CD4-positive, alpha-beta memory T cell (primary cell): ENCODE results near the gene GUCY2C. TPM values are rescaled to one million over a fixed set of nuclear protein-coding genes. Genes with fewer than 3 reads are reported as not detected.

Experiments
- CTCF ChIA-PET: fragments of 350-600 bp; sonication (Branson Sonifier 250); formaldehyde crosslinking; loops from one replicate; lab custom pipeline; 2021; ENCODE audit warnings: inconsistent platforms; ENCODE audit not compliant: partially characterized antibody; lab: Charles Lee
- POLR2A ChIA-PET: fragments of 350-600 bp; sonication (Branson Sonifier 250); formaldehyde crosslinking; loops from one replicate; lab custom pipeline; 2021; ENCODE audit not compliant: partially characterized antibody; lab: Charles Lee
- DNase-seq, 5 donors: peaks; one replicate each; pipeline versions ENCODE4 v3.0.0 to v3.0.0-alpha.2; 2020 to 2022; ENCODE audit warnings: mixed read lengths in 1 of 5
- H3K27ac ChIP-seq: one replicate; pipeline ENCODE4 v1.7.0; 2013; ENCODE audit warnings: low read depth, low read length
- H3K27me3 ChIP-seq: 2 replicates; pipeline ENCODE4 v1.7.0; 2013; ENCODE audit warnings: mild to moderate bottlenecking, low read length, moderate library complexity; ENCODE audit not compliant: insufficient read depth
- H3K36me3 ChIP-seq: 2 replicates; pipeline ENCODE4 v1.7.0; 2013; ENCODE audit warnings: mild to moderate bottlenecking, low read length, moderate library complexity; ENCODE audit not compliant: insufficient read depth
- H3K4me1 ChIP-seq: 2 replicates; pipeline ENCODE4 v1.7.0; 2013; ENCODE audit warnings: mild to moderate bottlenecking, low read length, moderate library complexity; ENCODE audit not compliant: insufficient read depth
- H3K4me3 ChIP-seq, 2 donors: one replicate each; pipeline ENCODE4 v1.7.0; 2013; ENCODE audit warnings: low read length in 2 of 2, mild to moderate bottlenecking in 1 of 2
- H3K9me3 ChIP-seq, 2 donors: one replicate each; pipeline ENCODE4 v1.7.0; 2013; ENCODE audit warnings: low read length in 2 of 2, control low read depth in 1 of 2; ENCODE audit not compliant: control insufficient read depth in 1 of 2
- H3K27ac Mint-ChIP-seq, 7 donors: one replicate each; pipeline ENCODE4 v1.8.0; 2020 to 2021; ENCODE audit warnings: mixed read lengths in 7 of 7, mild to moderate bottlenecking in 6 of 7, inconsistent platforms in 3 of 7, moderate library complexity in 3 of 7
- H3K27me3 Mint-ChIP-seq, 2 donors: one replicate each; pipeline ENCODE4 v1.8.0; 2020 to 2021; ENCODE audit warnings: mixed read lengths in 2 of 2
- H3K36me3 Mint-ChIP-seq, 2 donors: one replicate each; pipeline ENCODE4 v1.8.0; 2020 to 2021; ENCODE audit warnings: mixed read lengths in 2 of 2, inconsistent platforms in 1 of 2, mild to moderate bottlenecking in 1 of 2
- H3K4me1 Mint-ChIP-seq, 4 donors: one replicate each; pipeline ENCODE4 v1.8.0; 2020 to 2021; ENCODE audit warnings: mixed read lengths in 4 of 4, mild to moderate bottlenecking in 1 of 4
- H3K4me3 Mint-ChIP-seq, 8 donors: one replicate each; pipeline ENCODE4 v1.8.0; 2020 to 2021; ENCODE audit warnings: mixed read lengths in 8 of 8, mild to moderate bottlenecking in 7 of 8, moderate library complexity in 6 of 8, inconsistent platforms in 3 of 8
- H3K9me3 Mint-ChIP-seq, 8 donors: one replicate each; pipeline ENCODE4 v1.8.0; 2020 to 2021; ENCODE audit warnings: mixed read lengths in 8 of 8, mild to moderate bottlenecking in 5 of 8, inconsistent platforms in 3 of 8, moderate library complexity in 1 of 8
- intact Hi-C: fragments of 100-400 bp; cut with micrococcal nuclease; formaldehyde crosslinking; loops from one replicate; pipeline ENCODE4 v1.15.1; 2023
- polyA plus RNA-seq, 2 donors: library from polyadenylated mRNA; unstranded; fragments of 300-500 nt; fragmentation: Illumina TruSeq; gene quantifications; one replicate each; pipeline ENCODE4 v1.2.3, GENCODE V29; 2021
- total RNA-seq, 2 experiments: library from RNA; stranded (reverse); gene quantifications; one replicate each; pipeline ENCODE4 v1.2.3, GENCODE V29; 2021

Gene GUCY2C
- total and polyA plus RNA-seq, 4 experiments from 2014 or later: not detected

GRCh38 chr12:14699923-14700322 is 3.5 kb upstream of the GUCY2C start:
- Histone ChIP-seq H3K4me1 (no peaks in the 10 kb centered on the region), H3K36me3 (no peaks in the 10 kb centered on the region), H3K27ac (no peak overlapping the region), H3K27me3 (no peaks in the 10 kb centered on the region), H3K9me3 (no peaks in the 10 kb centered on the region), H3K4me3 (no peak overlapping the region)
- CTCF ChIA-PET: interaction anchor here (0.8 kb wide), 1 partner anchor 23 kb away, joined by 3 read pairs; no protein-coding TSS in a partner anchor
- H3K27ac Mint-ChIP-seq: no peak overlapping the region
- POLR2A ChIA-PET: no interaction called here
- H3K9me3 Mint-ChIP-seq: peaks cover 0 to 1% (median 0%) of the 10 kb centered on the region in 8 donors
- H3K4me1 Mint-ChIP-seq: no peaks in the 10 kb centered on the region
- no peak for DNase-seq
- H3K4me3 Mint-ChIP-seq: no peak overlapping the region
- intact Hi-C loops: no loop called here
- peaks cover 12 to 13% of the 10 kb centered on the region in 2 donors for H3K27me3 Mint-ChIP-seq
- H3K36me3 Mint-ChIP-seq: no peaks in the 10 kb centered on the region

- no peaks in the 10 kb centered on the region for H3K36me3 ChIP-seq
- H3K27ac Mint-ChIP-seq: no peak overlapping the region
- ChIA-PET POLR2A (no interaction called here), CTCF (no interaction called here)
- H3K4me3 Mint-ChIP-seq: no peak overlapping the region
- no peak overlapping the region for H3K27ac ChIP-seq
- H3K4me1 Mint-ChIP-seq: no peaks in the 10 kb centered on the region
- no peaks in the 10 kb centered on the region for H3K27me3 ChIP-seq
- intact Hi-C loops: no loop called here
- H3K9me3 Mint-ChIP-seq: no peaks in the 10 kb centered on the region
- H3K36me3 Mint-ChIP-seq: no peaks in the 10 kb centered on the region
- DNase-seq: no peak
- H3K9me3 ChIP-seq: no peaks in the 10 kb centered on the region
- H3K4me3 ChIP-seq: no peak overlapping the region
- peaks cover 13% of the 10 kb centered on the region in 2 donors for H3K27me3 Mint-ChIP-seq
- no peaks in the 10 kb centered on the region for H3K4me1 ChIP-seq
These were observed 2.2 kb upstream of the GUCY2C start for GRCh38 chr12:14698555-14698954.

- POLR2A ChIA-PET: no interaction called here
- no peaks in the 10 kb centered on the region for H3K9me3 Mint-ChIP-seq
- CTCF ChIA-PET: no interaction called here
- H3K4me3 Mint-ChIP-seq: no peak overlapping the region
- H3K27ac Mint-ChIP-seq: no peak overlapping the region
- H3K27me3 Mint-ChIP-seq: peaks cover 13% of the 10 kb centered on the region in 2 donors
- Histone ChIP-seq H3K36me3 (no peaks in the 10 kb centered on the region), H3K27ac (no peak overlapping the region), H3K4me1 (no peaks in the 10 kb centered on the region), H3K9me3 (no peaks in the 10 kb centered on the region), H3K4me3 (no peak overlapping the region), H3K27me3 (no peaks in the 10 kb centered on the region)
- intact Hi-C loops: no loop called here
- no peak for DNase-seq
- no peaks in the 10 kb centered on the region for H3K4me1 Mint-ChIP-seq
- H3K36me3 Mint-ChIP-seq: no peaks in the 10 kb centered on the region
These were observed 671 bp downstream of the GUCY2C start for GRCh38 chr12:14695715-14696141.

GRCh38 chr12:14694970-14695369 is 1.4 kb downstream of the GUCY2C start:
- H3K4me1 Mint-ChIP-seq: no peaks in the 10 kb centered on the region
- Histone ChIP-seq H3K27me3 (no peaks in the 10 kb centered on the region), H3K27ac (no peak overlapping the region), H3K36me3 (no peaks in the 10 kb centered on the region), H3K4me3 (no peak overlapping the region), H3K4me1 (no peaks in the 10 kb centered on the region), H3K9me3 (no peaks in the 10 kb centered on the region)
- intact Hi-C loops: no loop called here
- CTCF ChIA-PET: no interaction called here
- no peaks in the 10 kb centered on the region for H3K9me3 Mint-ChIP-seq
- H3K27me3 Mint-ChIP-seq: peaks cover 13% of the 10 kb centered on the region in 2 donors
- H3K27ac Mint-ChIP-seq: no peak overlapping the region
- POLR2A ChIA-PET: no interaction called here
- no peak for DNase-seq
- no peak overlapping the region for H3K4me3 Mint-ChIP-seq
- no peaks in the 10 kb centered on the region for H3K36me3 Mint-ChIP-seq

- Mint-ChIP-seq H3K9me3 (no peaks in the 10 kb centered on the region), H3K27ac (no peak overlapping the region), H3K4me1 (no peaks in the 10 kb centered on the region), H3K4me3 (no peak overlapping the region), H3K27me3 (peaks cover 13% of the 10 kb centered on the region in 2 donors), H3K36me3 (no peaks in the 10 kb centered on the region)
- Histone ChIP-seq H3K27me3 (no peaks in the 10 kb centered on the region), H3K4me1 (no peaks in the 10 kb centered on the region), H3K27ac (no peak overlapping the region), H3K9me3 (no peaks in the 10 kb centered on the region), H3K36me3 (no peaks in the 10 kb centered on the region), H3K4me3 (no peak overlapping the region)
- CTCF ChIA-PET: interaction anchor here (1.3 kb wide), 1 partner anchor 11 kb away, joined by 3 read pairs; no protein-coding TSS in a partner anchor
- POLR2A ChIA-PET: no interaction called here
- intact Hi-C loops: no loop called here
- no peak for DNase-seq
These were observed 2.2 kb downstream of the GUCY2C start for GRCh38 chr12:14694145-14694714.

- intact Hi-C loops: no loop called here
- POLR2A ChIA-PET: no interaction called here
- Mint-ChIP-seq H3K27me3 (peaks cover 9 to 15% of the 10 kb centered on the region in 2 donors), H3K4me1 (no peaks in the 10 kb centered on the region), H3K4me3 (no peak overlapping the region), H3K9me3 (no peaks in the 10 kb centered on the region), H3K36me3 (no peaks in the 10 kb centered on the region), H3K27ac (no peak overlapping the region)
- Histone ChIP-seq H3K36me3 (no peaks in the 10 kb centered on the region), H3K27me3 (no peaks in the 10 kb centered on the region), H3K9me3 (no peaks in the 10 kb centered on the region), H3K4me1 (no peaks in the 10 kb centered on the region), H3K27ac (no peak overlapping the region), H3K4me3 (no peak overlapping the region)
- CTCF ChIA-PET: interaction anchor here (1.2 to 1.3 kb wide), 2 partner anchors 10 to 23 kb away, joined by 3 to 5 read pairs; no protein-coding TSS in a partner anchor
- no peak for DNase-seq
These were observed 3.3 kb downstream of the GUCY2C start for GRCh38 chr12:14693116-14693515.

- H3K4me3 ChIP-seq: no peak overlapping the region
- no peaks in the 10 kb centered on the region for H3K4me1 Mint-ChIP-seq
- POLR2A ChIA-PET: interaction anchor here (0.6 kb wide), 1 partner anchor 573 kb away, joined by 5 read pairs; no protein-coding TSS in a partner anchor
- no peak for DNase-seq
- no peak overlapping the region for H3K27ac Mint-ChIP-seq
- H3K9me3 Mint-ChIP-seq: no peaks in the 10 kb centered on the region
- H3K36me3 Mint-ChIP-seq: no peaks in the 10 kb centered on the region
- no peaks in the 10 kb centered on the region for H3K9me3 ChIP-seq
- no peak overlapping the region for H3K27ac ChIP-seq
- H3K27me3 Mint-ChIP-seq: peaks cover 3 to 7% of the 10 kb centered on the region in 2 donors
- no peaks in the 10 kb centered on the region for H3K4me1 ChIP-seq
- CTCF ChIA-PET: interaction anchor here (1.4 kb wide), 1 partner anchor 453 kb away, joined by 3 read pairs; no protein-coding TSS in a partner anchor
- no peaks in the 10 kb centered on the region for H3K27me3 ChIP-seq
- intact Hi-C loops: no loop called here
- H3K36me3 ChIP-seq: no peaks in the 10 kb centered on the region
- H3K4me3 Mint-ChIP-seq: no peak overlapping the region
These were observed 4.8 kb downstream of the GUCY2C start for GRCh38 chr12:14691560-14691959.
